GM19099 (cell line): ENCODE measurements around the gene TSSC4.

Experiments used
- POLR2A ChIP-seq: IDR thresholded peaks from 3 replicates; pipeline ENCODE4 v1.6.1; 2011; ENCODE audit warnings: low read depth; ENCODE audit not compliant: insufficient read length; ENCODE audit errors: extremely low read depth

Gene TSSC4

GRCh38 chr11:2413742-2414579, 13.4 kb downstream of the TSSC4 start:
- TF ChIP-seq POLR2A: no peak

- TF ChIP-seq POLR2A: no peak
Observed at GRCh38 chr11:2414616-2415015, 14.1 kb downstream of the TSSC4 start.

- no peak for TF ChIP-seq POLR2A
Observed at GRCh38 chr11:2415171-2415570, 14.6 kb downstream of the TSSC4 start.

GRCh38 chr11:2415601-2416380, 15.2 kb downstream of the TSSC4 start:
- no peak for TF ChIP-seq POLR2A

GRCh38 chr11:2416765-2417164, 16.2 kb downstream of the TSSC4 start:
- no peak for TF ChIP-seq POLR2A

GRCh38 chr11:2417856-2418692, 17.5 kb downstream of the TSSC4 start:
- no peak for TF ChIP-seq POLR2A

GRCh38 chr11:2418693-2419360, 18.3 kb downstream of the TSSC4 start:
- no peak for TF ChIP-seq POLR2A

- no peak for TF ChIP-seq POLR2A
Observed at GRCh38 chr11:2419638-2420501, 19.3 kb downstream of the TSSC4 start.

GRCh38 chr11:2420502-2421225, 20.1 kb downstream of the TSSC4 start:
- TF ChIP-seq POLR2A: no peak

GRCh38 chr11:2421226-2421994, 20.9 kb downstream of the TSSC4 start:
- TF ChIP-seq POLR2A: no peak

GRCh38 chr11:2421996-2422395, 21.4 kb downstream of the TSSC4 start:
- no peak for TF ChIP-seq POLR2A

GRCh38 chr11:2422461-2423156, 22.1 kb downstream of the TSSC4 start:
- no peak for TF ChIP-seq POLR2A
